ENCODE data around the gene CMTR2.
"Not testable (repeated sequence)": the region's sequence is repeated elsewhere in the genome, so short reads cannot be mapped to it uniquely, and the experiment has no call there.

The CMTR2 gene, protein sequence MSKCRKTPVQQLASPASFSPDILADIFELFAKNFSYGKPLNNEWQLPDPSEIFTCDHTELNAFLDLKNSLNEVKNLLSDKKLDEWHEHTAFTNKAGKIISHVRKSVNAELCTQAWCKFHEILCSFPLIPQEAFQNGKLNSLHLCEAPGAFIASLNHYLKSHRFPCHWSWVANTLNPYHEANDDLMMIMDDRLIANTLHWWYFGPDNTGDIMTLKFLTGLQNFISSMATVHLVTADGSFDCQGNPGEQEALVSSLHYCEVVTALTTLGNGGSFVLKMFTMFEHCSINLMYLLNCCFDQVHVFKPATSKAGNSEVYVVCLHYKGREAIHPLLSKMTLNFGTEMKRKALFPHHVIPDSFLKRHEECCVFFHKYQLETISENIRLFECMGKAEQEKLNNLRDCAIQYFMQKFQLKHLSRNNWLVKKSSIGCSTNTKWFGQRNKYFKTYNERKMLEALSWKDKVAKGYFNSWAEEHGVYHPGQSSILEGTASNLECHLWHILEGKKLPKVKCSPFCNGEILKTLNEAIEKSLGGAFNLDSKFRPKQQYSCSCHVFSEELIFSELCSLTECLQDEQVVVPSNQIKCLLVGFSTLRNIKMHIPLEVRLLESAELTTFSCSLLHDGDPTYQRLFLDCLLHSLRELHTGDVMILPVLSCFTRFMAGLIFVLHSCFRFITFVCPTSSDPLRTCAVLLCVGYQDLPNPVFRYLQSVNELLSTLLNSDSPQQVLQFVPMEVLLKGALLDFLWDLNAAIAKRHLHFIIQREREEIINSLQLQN

DNA sequence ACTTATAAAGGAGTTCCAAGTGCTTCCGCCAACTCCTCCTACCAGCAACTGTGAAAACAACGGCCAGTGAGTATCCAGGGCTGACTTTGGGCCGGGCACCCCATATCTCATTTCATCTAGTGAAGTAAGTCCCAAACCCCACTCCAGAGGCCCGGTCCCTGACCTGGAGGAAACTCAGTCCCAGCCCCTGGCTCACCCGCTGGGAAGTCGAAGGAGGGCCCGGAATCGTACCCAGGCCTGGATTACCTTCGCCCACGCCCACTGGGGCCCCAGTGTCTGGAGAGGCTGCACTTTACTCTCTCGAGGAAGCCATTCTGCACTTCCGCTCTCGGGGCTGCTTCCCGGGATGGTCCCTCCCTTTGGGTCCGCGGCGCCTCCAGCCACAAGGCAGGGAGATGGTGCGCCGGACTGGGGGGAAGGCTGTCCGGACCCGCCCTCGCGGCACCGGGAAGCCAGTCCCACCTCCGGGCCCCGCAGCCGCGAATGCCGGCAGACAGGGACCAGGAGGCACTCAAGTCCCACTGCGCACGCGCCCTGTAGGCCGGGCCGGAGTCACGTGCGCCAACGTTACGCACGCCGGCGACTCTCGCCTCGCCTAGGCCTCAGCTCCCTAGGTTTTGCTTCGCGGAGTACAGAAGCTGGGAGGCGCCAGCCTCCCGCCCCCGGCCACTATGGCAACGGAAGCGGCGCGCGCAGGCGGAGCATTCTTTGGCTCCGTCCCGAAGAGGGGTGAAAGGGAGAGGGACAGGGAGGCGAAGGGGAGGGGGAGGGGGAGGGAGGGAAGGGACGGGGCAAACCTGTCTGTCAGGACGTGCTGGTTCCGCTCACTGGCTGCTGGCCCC, at the start of gene CMTR2:
CMTR2 (minus strand) TSS at position 513 of the 842 bp plus-strand sequence. CDS start 3,482 bp downstream, outside the sequence.
- in situ Hi-C loops (cut with MboI; ENCODE audit: low sequenced_read_pairs) = no loop called here

DNA sequence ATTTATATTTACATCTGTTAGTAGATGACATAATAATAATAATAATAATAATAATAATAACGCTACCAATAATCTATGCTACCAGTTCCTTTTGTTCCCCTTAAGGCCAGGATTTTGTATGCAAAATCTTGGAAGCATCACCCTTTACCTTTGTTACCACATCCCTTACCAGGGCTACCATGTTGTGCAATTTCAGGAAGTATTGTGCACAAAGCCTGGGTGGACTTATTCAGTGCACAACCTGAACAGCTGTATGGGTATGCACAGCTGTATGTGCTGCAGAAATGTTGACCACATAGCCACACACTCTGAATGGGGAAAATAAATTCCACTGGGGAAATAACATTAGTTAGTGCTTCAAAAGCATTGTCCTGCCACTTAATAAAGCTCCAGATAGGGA, 49.4 kb upstream of the CMTR2 start:
- in situ Hi-C loops (cut with MboI; ENCODE audit: low sequenced_read_pairs) = no loop called here

DNA sequence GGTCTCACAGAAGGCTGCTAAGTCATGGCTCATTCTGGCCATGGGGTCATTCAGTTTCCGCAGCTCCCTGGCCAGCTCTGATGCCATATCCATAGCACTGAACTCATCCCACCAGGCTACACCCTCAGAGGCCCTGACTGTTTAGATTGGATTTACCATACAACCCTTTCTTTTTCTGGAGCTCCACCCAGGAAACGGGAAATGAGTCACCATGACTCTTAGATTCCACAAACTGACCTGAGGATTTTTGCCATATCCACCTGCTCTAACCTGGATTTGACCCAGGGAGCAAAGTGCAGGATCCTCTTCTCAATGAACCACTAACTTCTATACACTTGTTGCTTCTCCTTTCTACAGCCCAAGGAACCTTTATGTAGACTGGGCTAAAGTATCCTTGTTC, 49.0 kb upstream of the CMTR2 start:
- in situ Hi-C loops (cut with MboI; ENCODE audit: low sequenced_read_pairs) = no loop called here

DNA sequence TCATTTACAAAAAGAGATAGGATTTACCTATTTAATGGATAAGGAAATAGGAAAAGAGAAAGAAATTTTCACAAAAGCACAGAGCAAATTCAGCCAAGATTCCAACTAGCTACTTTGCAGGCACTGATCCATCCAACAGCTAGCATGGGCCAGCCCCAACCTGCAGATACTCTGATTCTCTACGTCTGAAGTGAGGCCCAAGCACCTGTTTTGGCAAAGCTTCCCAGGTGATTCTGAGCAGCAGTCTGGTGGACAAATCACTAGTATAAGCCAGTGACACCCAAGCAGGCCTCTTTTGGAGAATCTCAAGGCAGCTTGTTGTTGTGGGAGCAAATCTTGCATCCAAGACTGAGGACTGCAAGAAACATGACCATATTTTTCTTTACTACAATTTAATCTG, 48.4 kb upstream of the CMTR2 start:
- in situ Hi-C loops (cut with MboI; ENCODE audit: low sequenced_read_pairs) = no loop called here

DNA sequence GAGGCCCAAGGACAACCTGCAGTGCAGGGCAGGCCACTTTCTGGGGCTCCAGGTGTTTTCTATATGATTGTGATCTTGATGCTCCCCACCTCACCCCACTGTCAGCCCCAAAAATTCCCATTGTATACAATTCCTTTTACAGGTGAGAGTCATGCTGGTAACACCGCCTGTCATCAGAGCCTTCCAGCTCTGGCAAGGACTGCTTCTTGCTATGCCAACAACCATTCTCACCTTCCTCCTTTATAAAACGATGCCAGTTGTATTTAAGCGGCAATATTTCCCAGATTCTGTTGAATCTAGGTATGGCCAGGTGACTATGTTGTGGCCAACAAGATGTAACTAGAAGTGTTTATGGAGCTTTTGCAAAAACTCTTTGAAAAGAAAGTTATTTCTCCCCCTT, 38.9 kb upstream of the CMTR2 start:
- in situ Hi-C loops (cut with MboI; ENCODE audit: low sequenced_read_pairs) = no loop called here

DNA sequence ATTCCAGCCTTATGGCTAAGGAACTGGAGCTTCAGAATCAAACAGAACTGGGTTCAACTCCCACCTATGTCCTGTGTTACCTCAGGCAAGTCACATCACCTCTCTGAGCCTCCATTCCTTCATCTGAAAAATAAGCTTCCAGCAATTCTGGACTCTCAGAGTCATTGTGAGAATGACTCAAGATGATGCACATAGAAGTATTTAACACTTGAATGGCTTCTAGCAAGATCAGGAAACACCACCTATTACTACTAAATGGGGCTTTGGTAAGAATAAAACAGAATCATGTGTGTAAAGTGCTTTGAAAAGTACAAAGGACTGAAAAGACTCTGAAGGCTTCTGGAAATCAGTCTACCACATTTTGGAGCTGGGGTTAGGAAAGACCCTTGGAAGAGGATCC, 38.5 kb upstream of the CMTR2 start:
- in situ Hi-C loops (cut with MboI; ENCODE audit: low sequenced_read_pairs) = no loop called here

DNA sequence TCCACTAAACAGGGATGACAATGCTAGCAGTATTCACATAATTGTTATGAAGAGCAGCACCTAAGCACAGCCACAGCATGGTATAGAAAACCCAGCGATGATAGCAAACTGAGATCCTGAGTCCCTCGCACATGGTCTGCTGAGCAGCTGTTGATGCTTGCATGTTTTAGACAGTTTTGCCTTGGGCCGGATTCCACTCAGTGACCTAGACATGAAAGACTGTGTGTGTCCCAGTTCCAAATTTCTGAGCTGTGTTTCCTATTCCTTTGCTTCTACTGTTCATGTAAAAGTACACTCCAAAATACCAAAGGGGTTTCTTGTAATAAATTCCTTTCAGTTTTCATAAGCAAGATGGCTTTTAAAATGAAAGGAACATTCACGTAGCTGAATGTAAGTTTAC, 30.8 kb upstream of the CMTR2 start:
- in situ Hi-C loops (cut with MboI; ENCODE audit: low sequenced_read_pairs) = no loop called here

DNA sequence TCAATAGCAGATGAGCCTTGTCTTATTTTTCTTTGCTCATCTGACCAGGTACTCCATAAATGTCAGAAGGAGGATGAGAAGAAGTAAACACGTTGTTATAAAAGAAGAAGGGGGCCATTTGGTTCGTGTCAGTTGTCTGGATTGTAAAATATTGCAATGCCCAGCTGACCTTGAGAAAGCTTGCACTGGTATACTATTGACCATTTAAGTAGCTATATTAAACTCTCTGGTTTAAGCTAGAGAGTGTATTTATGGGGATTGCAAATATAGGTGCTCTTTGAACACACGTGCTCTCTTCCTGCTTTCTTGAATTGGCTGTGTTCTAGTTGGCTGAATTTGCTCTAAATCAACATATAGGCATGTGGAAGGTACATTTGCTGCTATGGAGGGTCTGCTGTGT, 26.1 kb upstream of the CMTR2 start:
- in situ Hi-C loops (cut with MboI; ENCODE audit: low sequenced_read_pairs) = no loop called here

DNA sequence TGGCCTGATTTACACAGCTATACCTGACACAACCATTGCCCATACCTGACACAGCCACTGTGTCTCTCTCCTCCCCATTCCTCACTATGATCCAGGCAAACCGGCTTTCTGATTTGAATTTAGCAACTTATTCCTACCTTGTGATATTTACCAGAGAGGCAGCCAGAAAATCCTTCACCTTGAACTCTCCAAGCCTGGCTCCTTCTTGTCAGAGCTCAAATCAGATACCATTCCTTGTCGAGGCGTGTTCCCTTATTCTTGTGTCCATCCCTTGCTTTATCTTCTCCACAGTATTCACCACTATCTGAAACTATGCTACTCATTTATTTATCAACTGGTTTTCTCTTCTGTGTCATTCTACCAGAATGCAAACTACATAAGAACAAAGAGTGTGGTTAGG, 24.4 kb upstream of the CMTR2 start:
- in situ Hi-C loops (cut with MboI; ENCODE audit: low sequenced_read_pairs) = not testable (repeated sequence)

DNA sequence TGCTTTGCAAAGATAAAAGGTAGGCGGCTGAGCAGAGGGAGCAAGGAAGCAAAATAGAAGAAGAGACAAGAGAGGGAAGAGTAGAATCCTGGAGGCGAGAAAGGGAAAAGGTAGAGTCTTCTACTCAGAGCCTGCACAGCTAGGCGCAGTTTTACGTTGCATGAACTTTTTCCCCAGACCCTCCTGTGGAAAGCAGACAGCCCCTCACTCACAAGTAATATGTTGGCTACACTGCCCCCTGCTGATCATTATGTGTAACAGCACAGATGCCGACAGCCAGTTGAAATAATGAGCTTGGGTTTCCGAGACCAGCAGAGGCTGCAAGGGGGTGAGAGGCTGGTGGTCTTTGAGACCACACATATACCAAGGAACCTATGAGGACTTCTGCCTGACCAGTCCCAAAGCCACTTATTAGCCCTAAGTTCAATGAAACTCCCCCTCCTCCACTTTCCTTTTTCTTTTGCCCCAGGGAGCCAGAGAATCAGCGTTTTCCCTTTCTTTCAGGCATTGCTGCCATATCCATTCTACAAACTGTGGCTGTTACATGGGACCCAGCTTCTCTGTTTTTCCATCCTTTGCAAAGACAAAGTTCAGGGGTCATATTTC, 22.5 kb upstream of the CMTR2 start:
- in situ Hi-C loops (cut with MboI; ENCODE audit: low sequenced_read_pairs) = no loop called here

DNA sequence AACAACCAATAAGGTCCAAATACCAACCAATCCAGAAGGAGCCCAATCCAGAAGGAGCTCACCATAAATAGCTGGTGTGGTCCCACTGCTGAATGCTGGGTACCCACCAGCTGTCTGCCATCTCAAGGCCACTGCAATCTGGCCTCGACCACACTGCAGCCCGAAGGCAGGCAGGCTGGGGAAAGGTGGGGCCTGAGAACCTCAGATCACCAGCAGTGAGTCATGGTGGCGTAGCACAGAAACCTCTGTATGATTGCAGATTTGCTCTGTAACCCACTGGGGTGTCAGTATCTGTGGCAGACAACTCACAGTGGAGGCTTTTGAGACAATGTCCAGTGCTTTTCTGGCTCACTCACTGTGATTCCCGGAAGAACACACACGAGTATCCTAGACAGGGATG, 14.7 kb upstream of the CMTR2 start:
- in situ Hi-C loops (cut with MboI; ENCODE audit: low sequenced_read_pairs) = no loop called here

DNA sequence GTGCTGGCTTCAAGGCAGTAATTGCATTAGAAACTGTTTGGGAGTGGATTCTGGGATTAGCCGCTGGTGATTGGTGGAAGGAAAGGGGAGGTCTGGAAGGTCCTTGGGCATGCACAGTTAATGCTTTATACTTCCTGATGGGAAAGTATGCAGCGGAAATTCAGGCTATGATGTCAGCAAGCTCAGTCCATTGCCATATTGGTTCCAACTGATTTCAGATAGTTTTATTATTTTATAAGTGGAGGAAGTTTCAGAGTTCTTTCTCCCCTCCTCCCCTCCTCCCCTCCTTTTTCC, 8.1 kb upstream of the CMTR2 start:
- in situ Hi-C loops (cut with MboI; ENCODE audit: low sequenced_read_pairs) = no loop called here

DNA sequence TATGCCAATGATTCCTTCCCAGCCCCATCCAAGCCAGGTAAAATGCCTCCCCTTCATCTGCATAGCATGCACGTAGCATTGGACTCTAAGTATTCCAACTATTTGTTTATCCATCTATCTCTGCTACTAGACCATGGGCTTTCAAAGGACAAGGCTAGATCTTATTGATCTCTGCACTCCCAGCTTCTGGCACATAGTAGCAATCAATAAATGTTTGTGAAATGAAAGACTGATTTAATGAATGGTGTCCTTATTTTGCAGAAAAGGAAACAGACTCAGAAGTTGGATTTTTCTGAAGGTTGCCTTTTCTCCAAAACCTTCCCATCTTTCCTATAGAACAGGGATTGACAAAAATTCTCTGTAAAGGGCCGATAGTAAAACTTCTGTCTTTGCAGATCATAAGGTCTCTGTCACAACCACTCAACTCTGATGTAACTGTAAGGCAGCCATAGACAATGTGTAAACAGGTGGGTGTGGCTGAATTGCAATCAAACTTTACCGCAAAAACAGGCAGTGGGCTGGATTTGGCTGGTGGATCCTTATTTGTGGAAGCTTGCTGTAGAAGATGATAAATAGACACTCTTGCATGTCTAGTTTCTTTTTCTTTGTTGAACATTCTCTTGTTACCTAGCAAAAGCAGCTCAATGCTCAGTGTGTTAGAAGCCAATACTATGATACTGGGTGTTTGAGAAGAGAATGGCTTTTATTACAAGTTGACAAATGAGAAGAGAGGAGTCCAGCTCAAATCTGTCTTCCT, 7.6 kb upstream of the CMTR2 start:
- in situ Hi-C loops (cut with MboI; ENCODE audit: low sequenced_read_pairs) = no loop called here

DNA sequence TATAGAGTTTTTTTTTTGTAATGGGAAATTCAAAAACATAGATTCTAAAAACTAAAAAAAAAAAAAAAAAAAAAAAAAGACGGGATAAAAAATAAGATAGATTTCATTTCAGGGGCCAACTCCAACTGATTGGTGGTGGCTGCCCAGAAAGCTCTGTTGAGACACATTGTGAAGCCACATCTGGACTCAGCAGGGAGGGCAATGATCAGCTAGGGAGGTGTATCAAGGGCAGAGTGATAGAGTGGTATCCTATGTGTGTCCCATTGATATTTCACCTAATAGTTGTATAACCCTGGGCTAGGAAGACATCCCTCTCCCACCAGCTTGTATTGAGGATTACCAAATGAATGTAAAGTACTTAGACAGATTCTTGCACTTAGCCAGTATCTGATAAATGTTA, 6.7 kb upstream of the CMTR2 start:
- in situ Hi-C loops (cut with MboI; ENCODE audit: low sequenced_read_pairs) = no loop called here

DNA sequence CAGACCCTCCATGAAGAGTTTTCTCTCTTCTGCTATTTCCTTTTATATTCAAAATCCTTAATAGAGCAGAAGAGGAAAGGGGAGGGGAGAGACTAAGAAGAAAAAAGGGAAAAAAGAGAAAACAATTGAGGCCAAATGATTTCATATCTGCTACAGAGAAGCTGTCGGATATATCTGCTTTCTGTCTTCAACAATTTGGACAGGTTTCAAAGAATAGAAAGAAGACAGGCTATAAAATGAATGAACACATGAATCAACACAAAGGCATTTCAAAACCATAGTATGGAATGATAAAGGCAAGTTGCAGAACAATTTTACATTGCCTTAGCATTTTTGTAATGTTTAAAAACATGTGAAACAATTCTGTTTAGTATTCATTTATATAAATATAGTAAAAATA, 4.7 kb upstream of the CMTR2 start:
- in situ Hi-C loops (cut with MboI; ENCODE audit: low sequenced_read_pairs) = no loop called here

DNA sequence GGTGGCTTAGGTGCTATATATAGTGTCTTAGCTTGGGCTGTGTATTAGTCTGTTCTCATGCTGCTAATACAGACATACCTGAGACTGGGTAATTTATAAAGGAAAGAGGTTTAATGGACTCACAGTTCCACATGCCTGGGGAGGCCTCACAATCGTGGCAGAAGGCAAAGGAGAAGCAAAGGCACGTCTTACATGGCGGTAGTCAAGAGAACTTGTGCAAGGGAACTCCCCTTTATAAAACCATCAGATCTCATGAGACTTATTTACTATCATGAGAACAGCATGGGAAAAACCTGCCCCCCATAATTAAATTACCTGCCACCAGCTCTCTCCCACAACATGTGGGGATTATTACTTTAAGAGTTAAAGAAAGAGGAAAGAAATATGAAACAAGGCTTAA, 2.9 kb upstream of the CMTR2 start:
- in situ Hi-C loops (cut with MboI; ENCODE audit: low sequenced_read_pairs) = not testable (repeated sequence)

DNA sequence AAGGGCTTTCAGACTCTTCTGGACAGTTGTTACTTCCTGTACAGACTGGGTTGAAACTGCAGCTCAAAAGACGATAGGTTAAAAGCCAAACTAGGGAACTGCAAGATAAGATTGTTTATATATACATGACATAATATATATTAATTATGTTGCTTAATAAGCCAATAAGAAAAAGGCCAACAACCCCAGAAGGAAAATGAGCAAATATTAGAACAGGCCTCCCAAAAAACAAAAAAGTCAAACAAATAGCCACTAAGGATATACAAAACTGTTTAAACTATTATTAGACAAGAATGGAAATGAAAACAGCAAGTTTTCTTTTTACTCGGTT, 495 bp upstream of the CMTR2 start:
- in situ Hi-C loops (cut with MboI; ENCODE audit: low sequenced_read_pairs) = no loop called here

DNA sequence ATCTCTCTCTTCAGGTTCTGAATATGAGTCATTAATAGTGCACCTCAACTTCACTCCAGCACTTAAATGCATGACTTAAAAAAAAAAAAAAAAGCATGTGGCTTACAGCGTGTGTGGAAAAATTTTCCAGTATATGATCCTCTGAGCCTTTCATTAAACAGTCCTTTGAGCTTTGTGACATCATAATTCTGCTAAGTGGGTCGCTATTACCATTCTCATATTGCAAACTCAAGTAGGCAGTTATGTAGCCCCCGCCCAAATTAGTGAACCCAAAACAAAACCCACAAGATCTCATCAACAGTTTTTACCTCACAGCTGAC, 672 bp downstream of the CMTR2 start:
- in situ Hi-C loops (cut with MboI; ENCODE audit: low sequenced_read_pairs) = no loop called here

DNA sequence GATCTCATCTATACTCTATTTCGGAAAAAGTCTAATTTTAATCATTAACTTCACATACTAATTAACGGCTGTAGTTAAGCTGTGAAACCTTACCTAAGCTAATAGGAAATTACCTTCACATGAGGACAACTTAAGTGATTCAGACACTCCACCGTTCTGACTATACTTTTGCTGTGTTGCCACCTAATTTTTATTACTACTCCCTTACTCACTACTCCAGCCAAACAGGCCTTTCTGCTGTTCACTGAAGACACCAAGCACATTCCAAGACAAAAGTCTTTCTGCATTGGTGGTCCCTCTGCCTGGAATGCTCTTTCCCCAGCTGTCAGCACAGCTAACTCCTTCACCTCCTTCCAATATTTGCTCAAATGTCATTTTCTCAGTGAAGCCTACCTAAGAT, 1.3 kb downstream of the CMTR2 start:
- in situ Hi-C loops (cut with MboI; ENCODE audit: low sequenced_read_pairs) = no loop called here

DNA sequence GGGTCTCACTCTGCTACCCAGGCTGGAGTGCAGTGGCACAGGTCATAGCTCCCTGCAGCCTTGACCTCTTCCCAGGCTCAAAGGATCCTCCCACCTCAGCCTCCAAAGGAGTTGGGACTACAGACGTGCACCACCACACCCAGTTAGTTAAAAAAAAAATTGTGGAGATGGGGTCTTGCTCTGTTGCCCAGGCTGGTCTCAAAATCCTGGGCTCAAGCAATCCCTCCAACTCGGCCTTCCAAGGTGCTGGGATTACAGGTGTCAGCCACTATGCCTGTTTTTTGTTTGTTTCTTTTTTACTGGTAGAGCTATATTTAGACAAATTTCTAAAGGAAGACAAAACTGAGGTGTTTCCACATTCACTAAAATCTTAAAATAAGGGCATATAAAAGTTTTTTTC, 1.7 kb downstream of the CMTR2 start:
- in situ Hi-C loops (cut with MboI; ENCODE audit: low sequenced_read_pairs) = no loop called here

DNA sequence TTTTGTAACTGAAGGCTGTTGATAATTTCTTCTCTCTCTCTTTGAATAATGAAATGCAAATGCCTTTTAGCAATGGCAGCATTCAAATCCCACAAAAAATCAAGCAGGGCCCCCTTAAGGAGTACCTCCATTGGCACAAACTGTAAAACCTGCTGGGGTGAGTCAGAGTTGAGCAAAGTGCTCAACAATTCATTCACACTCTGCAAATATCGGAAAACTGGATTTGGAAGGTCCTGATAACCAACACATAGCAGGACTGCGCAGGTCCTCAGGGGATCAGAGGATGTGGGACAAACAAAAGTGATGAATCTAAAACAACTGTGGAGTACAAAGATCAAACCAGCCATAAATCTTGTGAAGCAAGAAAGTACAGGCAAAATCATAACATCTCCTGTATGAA, 5.6 kb downstream of the CMTR2 start:
- in situ Hi-C loops (cut with MboI; ENCODE audit: low sequenced_read_pairs) = no loop called here
